ENCODE measurements around the gene PIM3.

Gene PIM3

DNA sequence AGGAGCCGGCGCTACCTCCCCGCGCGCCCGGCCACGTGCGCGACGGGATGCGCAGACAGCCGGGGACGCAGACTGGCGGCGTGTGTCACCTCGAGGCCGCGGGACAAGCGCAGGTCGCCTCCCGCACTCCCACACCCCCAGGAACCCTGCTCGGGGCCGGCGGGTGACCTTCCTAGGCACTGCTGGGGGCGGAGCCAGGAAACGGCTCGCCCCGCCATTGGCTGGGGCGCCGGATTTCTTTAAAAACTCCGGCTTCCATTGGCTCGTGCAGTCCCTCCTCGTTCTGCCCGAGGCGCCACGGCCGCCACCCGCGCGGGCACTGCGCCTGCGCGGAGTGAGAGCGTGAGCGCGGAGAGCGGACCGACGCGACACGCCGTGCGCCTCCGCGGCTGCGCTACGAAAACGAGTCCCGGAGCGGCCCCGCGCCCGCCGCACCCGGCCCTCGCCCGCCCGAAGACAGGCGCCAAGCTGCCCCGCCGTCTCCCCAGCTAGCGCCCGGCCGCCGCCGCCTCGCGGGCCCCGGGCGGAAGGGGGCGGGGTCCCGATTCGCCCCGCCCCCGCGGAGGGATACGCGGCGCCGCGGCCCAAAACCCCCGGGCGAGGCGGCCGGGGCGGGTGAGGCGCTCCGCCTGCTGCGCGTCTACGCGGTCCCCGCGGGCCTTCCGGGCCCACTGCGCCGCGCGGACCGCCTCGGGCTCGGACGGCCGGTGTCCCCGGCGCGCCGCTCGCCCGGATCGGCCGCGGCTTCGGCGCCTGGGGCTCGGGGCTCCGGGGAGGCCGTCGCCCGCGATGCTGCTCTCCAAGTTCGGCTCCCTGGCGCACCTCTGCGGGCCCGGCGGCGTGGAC, at the start of gene PIM3:
Gene PIM3, plus strand, starts transcription at position 614 of the 846 bp plus-strand sequence. Its CDS starts 176 bp downstream, at position 790.
- DNase-seq: peak; percentile 96 to 97

DNA sequence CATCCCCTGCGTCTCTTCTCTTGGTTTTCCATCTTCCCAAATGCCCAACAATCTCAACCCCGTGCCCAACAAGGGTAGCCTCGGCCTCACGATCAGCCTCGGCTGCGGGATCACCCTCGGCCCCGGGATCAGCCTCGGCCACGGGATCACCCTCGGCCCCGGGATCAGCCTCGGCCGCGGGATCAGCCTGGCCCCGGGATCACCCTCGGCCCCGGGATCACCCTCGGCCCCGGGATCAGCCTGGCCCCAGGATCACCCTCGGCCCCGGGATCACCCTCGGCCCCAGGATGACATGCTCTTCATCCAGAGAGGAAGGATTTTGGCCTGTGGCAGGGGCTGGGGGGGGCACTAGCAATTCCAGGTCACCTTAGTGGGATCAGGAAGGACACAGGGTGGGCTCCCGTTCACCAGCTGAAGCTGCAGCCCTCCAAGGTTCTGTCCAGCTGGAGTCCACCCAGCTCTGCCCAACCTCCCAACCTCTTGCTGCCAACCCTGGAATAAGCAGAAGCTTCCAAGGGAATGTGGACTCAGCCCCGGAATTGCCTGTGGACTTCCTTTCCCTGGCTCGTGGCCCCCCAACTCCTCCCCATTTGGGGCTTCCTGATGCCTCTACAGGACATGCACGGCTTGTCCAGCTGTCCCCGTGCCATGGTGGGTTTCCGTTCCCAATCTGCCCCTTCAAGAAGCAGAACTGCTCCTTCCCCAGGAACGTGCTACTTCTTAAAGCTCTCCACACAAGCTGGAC, 48.5 kb upstream of the PIM3 start:
- no peak for DNase-seq

DNA sequence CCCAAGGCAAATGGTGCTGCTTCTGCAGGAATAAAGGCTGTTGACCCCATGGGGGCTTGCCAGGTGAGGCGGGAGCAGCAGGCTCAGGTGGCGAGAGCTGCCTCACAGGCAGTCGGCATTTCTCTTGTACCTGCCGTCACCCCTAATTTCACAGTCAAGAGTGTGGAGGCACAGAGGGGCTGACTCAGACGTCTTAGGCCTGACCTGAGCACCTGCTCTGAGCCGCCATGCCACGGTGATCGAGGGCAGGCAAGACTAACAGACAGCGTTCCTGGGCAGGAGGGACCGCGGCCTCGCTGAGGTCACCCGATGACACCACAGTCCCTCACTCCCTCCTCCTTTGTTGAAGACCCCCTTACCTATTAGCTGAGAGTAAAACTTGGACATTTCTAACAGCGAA, 47.5 kb upstream of the PIM3 start:
- DNase-seq: no peak

DNA sequence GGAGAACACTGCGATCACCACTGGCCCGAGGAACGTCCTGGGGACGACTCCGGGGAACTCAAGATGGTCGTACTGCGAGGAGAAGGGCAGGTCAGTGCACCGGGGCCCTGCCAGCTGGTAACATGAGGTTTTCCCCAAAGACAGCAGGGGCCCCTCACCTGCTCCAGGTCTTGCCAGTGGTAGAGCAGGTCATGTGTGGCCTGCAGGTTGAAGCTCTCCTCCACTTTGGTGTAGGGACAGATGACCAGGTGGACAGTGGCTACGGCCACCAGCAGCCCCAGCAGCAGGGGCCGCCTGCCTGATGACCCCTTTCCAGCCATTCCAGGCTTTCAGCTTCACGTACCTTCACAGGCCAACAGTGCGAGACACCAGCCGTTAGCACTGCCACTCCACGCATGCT, 47.1 kb upstream of the PIM3 start:
- no peak for DNase-seq

DNA sequence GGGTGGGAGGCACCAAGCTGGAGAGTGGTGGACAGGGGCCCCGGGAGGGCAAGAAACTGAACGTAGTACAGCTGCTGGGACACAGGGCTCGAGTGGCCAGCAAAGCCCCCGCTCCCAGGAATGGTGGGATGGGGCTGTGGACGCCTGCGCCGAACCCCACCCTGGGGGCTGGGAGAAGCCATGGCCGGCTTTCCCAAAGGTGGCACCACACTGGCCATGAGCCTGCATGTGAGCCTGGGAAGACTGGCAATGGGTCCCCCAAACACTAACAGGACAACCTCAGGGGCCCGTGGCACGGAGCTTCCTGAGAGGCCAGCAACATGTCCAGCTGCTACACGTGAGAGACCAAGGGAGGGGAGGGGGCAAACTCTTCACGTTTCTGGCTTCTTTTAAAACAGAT, 46.3 kb upstream of the PIM3 start:
- DNase-seq: no peak

DNA sequence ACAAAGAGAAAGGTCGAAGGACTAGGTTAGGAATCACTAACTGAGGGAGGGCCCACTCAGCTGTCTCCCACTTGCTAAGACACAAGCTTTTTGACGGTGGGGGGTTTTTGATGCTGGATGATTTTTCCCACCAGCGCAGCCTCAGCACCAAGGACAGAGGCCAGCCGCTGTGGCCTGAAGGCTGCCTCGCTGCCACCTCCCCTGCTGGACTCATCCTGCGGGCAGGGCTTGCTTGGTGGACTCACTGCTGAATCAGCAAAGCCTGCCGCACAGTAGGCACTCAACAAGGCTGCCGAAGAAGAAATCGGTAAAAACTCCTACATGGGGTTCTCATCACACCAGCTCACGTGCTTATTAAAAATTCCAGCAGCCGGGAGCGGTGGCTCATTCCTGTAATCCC, 45.0 kb upstream of the PIM3 start:
- DNase-seq: no peak

DNA sequence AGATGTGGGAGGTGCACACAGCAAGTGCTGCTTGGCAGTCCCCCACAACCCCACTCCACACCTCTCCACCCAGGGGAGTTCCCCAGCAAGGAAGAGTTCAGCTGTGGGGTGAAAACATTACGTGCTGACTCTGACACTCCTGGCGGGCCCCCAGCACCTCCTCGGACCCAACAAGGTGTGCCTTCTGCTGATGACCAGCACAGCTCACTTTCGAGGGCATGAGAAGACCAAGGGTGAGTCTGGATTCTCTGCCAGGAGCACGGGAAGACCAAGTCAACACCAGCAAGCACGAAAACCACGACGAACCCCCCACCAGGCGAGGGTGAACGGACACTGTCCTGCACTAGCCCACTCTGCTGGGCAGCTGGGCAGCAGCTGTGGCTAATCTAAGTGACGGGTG, 43.7 kb upstream of the PIM3 start:
- DNase-seq: no peak

DNA sequence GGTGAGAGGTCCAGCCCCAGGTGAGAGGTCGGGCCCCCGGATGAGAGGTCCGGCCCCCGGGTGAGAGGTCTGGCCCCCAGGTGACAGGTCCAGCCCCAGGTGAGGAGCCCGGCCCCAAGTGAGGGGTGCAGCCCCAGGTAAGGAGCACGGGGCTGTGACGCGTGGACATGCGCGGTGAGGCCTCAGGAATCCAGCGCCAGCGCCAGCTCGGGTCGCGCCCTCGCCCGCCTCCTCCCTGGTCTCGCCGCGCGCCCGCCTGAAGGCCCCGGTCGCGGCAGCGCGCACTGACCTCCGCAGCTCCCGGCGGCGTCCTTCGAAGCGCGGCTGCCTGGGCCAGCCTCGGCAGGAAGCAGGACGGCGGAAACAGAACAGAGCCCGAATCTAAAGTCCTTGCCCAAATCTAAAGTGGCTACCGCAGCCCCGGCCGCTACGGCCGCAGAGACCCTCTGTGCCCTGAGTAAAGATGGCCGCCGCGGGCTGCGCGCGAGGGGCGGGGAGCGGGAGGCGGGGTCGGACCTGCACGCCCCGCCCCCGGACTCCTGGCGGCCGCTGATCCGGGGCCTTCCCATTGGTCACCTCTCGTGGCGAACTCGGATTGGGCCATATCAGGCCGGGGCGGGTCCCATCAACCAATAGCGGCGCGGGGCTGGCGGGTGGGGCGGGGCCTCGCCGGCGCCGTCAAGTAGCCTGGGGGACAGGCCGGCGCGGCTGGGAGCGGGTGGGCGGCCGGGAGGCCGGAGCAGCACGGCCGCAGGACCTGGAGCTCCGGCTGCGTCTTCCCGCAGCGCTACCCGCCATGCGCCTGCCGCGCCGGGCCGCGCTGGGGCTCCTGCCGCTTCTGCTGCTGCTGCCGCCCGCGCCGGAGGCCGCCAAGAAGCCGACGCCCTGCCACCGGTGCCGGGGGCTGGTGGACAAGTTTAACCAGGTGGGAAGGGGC, 42.3 kb upstream of the PIM3 start, which contains the start of the genes ALG12 and CRELD2:
Gene ALG12, minus strand, starts transcription at position 465 of the 937 bp plus-strand sequence. CDS start 4,673 bp downstream, outside the sequence.
Gene CRELD2, plus strand, starts transcription at position 661 of the 937 bp plus-strand sequence. Its CDS starts 136 bp downstream, at position 797.
- DNase-seq: peak; percentile 97 to 98

DNA sequence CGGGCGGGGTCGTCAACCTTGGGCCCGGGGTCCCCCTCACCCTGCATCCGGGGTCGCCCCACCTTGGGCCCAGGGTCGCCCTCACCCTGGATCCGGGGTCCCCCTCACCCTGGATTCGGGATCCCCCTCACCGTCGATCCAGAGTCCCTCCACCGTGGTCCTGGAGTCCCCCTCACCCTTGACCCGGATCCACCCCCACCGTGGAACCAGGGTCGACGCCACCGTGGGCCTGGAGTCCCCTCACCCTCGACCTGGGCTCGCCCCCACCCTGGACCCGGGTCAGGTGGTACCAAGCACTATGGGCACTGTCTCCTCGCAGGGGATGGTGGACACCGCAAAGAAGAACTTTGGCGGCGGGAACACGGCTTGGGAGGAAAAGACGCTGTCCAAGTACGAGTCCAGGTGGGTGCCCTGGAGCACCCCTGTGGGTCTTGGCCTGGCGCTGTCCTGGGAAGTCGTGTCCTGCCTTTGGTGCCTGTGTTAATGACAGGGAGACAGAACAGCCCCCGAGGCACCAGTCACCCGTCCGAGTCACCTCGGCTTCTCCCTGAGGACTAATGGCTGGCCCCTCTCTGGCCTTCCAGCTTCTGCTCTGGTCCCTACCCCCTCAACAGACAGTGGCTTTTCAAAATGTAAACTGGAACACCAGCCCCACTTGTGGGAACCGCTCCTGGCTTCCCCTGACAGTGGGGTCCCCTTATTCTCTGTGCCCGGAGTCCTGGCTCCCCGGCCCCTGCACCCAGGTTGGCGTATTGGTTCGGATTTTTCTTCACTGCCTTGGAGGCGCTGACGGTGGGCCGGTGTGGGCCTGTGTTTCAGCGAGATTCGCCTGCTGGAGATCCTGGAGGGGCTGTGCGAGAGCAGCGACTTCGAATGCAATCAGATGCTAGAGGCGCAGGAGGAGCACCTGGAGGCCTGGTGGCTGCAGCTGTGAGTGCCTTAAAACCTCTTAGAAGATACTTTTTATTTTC, 41.4 kb upstream of the PIM3 start:
- no peak for DNase-seq

DNA sequence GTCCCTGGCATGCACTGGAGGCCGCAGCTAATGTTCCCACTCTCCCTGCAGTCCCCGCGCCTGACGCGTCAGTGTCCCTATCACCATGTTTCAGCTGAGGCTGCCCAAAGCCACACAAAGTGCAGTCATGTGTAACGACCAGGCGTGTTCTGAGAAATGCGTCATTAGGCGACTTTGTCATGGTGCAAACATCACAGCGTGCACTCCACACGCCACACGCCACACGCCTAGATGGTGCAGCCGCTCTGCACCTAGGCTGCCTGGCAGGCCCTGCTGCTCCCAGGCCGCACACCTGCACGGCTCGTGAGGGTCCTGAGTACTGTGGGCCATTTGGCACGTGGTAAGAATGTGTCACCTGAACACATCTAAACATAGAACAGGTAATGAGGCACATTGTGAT, 39.7 kb upstream of the PIM3 start:
- DNase-seq: no peak

DNA sequence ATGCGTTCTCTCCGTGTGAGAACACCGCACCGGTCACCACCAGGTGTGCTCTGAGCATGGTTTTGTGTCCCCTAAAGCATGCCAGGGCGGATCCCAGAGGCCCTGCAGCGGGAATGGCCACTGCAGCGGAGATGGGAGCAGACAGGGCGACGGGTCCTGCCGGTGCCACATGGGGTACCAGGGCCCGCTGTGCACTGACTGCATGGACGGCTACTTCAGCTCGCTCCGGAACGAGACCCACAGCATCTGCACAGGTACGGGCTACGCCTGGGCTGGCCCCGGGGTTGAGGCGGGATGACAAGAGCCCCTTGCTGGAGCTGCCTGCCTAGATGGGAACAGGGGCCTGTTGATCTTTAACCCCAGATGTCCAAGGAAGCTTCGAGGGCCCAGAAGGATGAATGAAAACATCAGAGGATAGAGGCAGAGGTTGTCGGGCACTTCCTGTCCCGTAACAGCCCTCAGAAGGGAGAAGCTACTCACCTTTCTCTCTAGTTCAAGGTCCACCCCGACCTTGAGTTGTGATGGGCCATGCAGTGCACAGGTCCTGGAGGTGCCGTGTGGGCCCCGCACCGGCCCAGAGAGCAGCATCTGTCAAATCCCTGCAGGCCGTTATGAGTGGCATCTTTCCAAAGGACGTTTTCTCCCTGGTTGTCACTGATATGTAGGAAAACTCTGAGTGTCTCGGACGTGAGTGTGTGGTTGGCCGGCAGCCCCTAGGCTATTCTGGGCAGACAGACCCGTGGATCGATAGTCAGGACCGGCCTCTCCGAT, 38.9 kb upstream of the PIM3 start:
- DNase-seq: no peak

DNA sequence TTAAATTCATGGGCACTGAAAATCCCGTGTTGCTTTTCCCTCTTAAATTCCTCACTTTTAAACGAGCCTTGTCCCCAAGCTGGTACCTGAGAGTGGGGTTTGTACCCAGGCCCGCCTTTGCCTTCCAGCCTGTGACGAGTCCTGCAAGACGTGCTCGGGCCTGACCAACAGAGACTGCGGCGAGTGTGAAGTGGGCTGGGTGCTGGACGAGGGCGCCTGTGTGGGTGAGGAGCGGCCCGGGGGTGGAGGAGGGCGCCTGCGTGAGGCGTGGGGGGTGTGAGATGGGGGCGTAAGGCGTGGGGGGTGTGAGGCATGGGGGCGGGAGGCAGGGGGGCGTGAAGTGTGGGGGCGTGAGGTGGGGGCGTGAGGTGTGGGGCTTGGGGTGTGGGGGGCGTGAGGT, 38.1 kb upstream of the PIM3 start:
- no peak for DNase-seq

DNA sequence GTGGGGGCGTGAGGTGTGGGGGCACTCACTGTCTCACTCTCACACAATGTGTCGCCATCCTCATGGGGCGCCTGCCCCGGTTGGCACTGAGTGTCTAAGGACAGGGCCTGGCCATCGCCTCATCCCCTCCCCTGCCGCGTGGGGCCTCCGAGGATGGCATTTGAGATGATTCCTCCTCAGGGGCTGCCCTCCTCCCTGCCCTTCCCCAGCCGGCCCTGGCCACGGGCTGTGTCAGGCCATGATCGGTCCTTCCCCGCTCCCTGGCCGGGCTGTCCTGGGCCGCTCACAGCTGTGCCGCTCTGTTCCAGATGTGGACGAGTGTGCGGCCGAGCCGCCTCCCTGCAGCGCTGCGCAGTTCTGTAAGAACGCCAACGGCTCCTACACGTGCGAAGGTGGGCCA, 37.6 kb upstream of the PIM3 start:
- no peak for DNase-seq

DNA sequence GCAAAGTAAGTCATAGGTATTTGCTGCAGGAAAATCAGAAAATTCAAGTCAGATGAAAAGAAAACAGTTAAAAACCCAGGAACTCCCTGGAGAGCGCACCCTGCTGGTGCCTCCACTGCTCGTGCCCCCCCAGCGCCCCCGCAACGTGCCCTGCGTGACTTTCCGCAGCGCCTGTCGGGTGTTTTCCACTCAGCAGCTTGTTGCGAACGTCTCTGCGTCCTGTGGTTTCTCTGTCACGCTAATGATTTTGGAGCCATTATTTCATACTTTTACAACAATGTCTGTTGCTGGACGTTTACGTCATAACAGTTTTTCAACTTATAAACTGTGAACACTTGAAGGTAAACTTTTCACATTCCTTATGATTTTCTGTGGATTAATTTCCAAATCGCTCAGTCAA, 37.1 kb upstream of the PIM3 start:
- peak in 1 of 2 experiments; percentile 48 for DNase-seq

DNA sequence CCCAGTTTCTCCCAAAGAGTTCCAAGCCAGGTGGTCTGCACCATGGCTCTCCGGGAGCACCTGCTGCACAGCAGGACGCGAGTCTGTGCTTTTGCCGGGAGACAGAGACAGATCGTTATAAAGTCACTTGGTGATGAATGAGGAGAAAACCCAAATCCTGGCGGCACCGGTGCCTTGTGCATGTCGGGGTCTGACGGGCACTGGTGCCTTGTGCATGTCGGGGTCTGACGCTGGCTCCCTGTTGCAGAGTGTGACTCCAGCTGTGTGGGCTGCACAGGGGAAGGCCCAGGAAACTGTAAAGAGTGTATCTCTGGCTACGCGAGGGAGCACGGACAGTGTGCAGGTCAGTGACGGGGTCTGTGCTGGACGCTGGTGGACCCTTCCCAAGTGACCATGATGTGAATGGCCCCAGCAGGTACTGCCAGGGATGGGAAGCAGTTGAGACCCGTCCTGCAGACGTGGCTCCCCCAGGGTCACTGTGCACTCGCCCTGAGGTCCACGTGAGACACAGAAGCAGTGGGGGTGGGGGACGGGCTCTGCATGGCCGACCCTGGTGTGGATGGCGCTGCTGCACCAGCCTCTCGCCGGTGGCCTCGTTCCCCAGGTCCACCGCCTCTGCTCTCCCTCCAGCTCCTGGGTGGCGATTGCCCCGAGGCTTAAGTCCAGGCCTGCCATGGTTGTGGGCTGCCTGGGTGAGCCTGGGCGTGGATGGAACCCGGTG, 36.3 kb upstream of the PIM3 start:
- no peak for DNase-seq

DNA sequence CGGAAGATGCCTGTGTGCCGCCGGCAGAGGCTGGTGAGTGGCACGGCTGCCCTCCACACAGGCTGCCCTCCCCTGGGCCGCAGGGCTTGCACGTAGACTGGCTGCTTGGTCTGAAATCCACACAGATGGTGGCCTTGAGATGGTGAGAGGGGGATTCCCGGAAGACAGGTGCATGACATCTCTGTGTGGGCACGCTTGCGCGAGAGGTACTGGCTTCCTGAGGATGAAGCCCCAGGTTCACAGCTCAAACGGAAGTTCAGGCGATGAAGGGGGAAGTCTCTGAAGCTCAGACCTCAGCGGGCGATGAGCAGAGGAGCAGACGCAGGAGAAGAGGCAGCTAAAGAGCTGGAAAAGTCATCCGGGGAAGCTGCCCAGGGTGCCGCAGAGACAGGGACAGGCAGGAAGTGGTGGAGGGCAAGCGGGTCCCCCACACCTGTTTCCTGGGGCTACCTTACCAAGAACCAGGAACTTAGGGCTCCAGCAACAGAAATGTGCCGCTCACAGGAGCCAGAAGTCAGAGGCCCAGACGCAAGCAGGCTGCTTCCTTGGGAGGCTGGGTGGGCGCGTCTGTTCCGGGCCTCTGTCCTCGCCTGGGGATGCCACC, 34.9 kb upstream of the PIM3 start:
- DNase-seq: peak; percentile 70 to 74

DNA sequence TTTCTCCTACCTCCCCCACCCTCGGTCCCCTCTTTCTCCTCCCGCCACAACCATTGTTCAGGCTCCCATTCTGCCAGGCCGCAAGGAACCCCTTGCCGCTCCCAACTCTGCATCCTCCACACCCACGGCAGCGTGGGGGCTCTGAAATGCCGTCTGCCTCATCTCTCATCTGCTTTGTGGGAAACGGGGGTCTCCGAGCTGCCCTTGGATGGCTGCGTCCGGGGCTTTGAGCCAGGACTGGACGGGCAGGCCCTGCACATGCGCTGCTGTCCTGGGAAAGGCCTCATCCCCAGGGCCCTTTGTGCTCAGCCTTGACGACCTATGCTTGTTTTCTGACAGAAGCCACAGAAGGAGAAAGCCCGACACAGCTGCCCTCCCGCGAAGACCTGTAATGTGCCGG, 33.7 kb upstream of the PIM3 start:
- no peak for DNase-seq

DNA sequence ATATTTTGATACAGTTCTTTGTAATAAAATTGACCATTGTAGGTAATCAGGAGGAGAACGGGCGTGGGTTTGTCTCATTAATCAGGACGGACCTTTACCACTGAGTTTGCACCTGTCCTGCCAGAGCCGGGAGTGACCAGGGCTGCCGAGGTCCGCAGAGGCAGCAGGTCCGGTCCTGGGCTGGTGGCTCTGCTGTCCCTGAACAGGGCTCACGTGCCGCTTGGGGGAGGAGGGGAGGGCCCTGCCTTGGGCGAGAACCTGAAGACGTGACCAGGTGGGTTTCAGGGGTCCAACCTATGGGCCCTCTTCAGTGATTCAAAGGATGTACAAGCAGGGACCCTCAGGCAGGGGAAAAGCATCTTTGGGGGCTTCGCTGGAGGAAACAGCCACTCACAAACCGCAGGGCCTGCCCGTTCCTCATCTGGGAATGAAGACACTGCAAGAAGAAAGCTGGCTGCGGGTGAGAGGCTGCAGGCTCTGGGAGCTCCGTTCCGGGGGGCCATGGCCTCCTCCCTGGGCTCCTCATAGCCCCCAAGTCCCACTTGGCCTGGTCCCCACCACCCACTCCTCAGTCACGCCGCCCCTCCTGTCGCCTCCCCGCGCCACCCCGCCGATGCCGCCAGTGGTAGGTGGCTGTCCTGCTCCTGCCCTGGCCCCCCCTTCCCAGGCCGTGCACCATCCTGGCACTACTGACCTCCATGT, 32.9 kb upstream of the PIM3 start:
- no peak for DNase-seq

DNA sequence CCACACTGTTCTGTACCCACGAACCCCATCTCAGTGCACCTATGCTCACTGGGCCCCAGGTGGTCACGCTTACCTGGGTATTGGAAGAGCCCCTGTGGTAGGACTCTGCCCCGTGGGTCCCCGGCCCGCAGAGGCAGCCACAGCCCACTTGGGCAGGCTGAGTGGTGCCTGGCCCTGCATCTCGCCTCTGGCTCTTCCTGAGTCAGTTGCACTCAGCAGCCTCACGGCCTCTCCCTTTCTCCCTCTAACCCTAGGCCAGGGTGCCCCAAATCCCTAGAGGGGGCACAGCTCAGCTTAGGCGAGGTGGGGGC, 32.4 kb upstream of the PIM3 start:
- DNase-seq: no peak

Measured in activated T-cell treated with anti-CD3 and anti-CD28 coated beads, Interleukin-2, amount 50 U/mL, for 48 hours (primary cell).